Adrenal gland (tissue), 12 donors: Measurements from ENCODE around the gene TOP3B. TPM values are rescaled to one million over a fixed set of nuclear protein-coding genes. Genes with fewer than 3 reads are reported as not detected.

ENCODE experiments used
- DNase-seq, 7 donors: peaks; one replicate each; pipeline ENCODE4 v3.0.0-alpha.2; 2019 to 2020
- H3K27ac ChIP-seq, 5 donors: fragments of 200-600 bp; sonication (generic) in 4 of 5; 1 replicate in 3 of 5; 2 replicates in 2 of 5; pipeline versions ENCODE4 v1.5.1 to v1.8.0; 2016 to 2020; ENCODE audit warnings: mild to moderate bottlenecking in 1 of 5
- H3K27me3 ChIP-seq: fragments of 200-600 bp; 2 replicates; pipeline ENCODE4 v1.8.0; 2021
- H3K36me3 ChIP-seq, 2 donors: fragments of 200-600 bp; replicated peaks in 1 of 2; 1 replicate in 1 of 2; 2 replicates in 1 of 2; pipeline versions ENCODE4 v1.5.1 to v1.8.0; 2018 to 2022
- H3K4me1 ChIP-seq, 2 donors: fragments of 200-600 bp; replicated peaks in 1 of 2; 1 replicate in 1 of 2; 2 replicates in 1 of 2; pipeline versions ENCODE4 v1.5.1 to v1.8.0; 2018 to 2021
- H3K4me3 ChIP-seq, 4 donors: fragments of 200-600 bp; sonication (generic) in 3 of 4; one replicate each; pipeline ENCODE4 v1.5.1; 2016 to 2018
- H3K9me3 ChIP-seq, 3 donors: fragments of 200-600 bp; sonication (generic) in 1 of 3; replicated peaks in 1 of 3; 1 replicate in 2 of 3; 2 replicates in 1 of 3; pipeline versions ENCODE4 v1.5.1 to v1.8.0; 2016 to 2021
- POLR2A ChIP-seq, 2 donors: fragments of 450-650 bp; IDR thresholded peaks; one replicate each; pipeline ENCODE4 v1.6.1; 2017; ENCODE audit warnings: antibody characterized with exemption in 2 of 2, mild to moderate bottlenecking in 2 of 2, moderate library complexity in 1 of 2
- WGBS, 4 donors: extraction: QIAGEN DNeasy Blood & Tissue Kit in 2 of 4; methylation state at CpG; one replicate each; pipeline versions ENCODE4 v1.1.5 to v1.1.7; 2013 to 2017; 5-methylcytosine and 5-hydroxymethylcytosine counted together
- intact Hi-C, 2 donors: fragments of 100-400 bp; cut with DNase I; formaldehyde crosslinking; loops; one replicate each; pipeline versions ENCODE4 v1.14.1 to v1.15.0; 2022 to 2023
- polyA plus RNA-seq, 3 donors: library from polyadenylated mRNA; stranded (reverse); fragments of 200-250 nt in 2 of 3; fragments of 350-450 nt in 1 of 3; fragmentation: Illumina TruSeq in 1 of 3; extraction: RNeasy Lipid Tissue Mini Kit (QIAGEN cat#74804) in 1 of 3; gene quantifications; one replicate each; pipeline ENCODE4 v1.2.3, GENCODE V29; 2013 to 2014
- total RNA-seq, 9 donors: library from RNA; depleted of rRNA in 4 of 9; stranded (reverse); fragments of >200 nt in 4 of 9; fragments of 120-200 nt in 1 of 9; fragmentation: NEBNext Ultra II Directional in 1 of 9; extraction: Animal tissue kit (Norgen Biotek cat#: 25700) in 1 of 9; gene quantifications; one replicate each; pipeline versions ENCODE4 v1.1.0 to v1.2.4, GENCODE V29; 2013 to 2023
- TF ChIP-seq, protein P1 (sequence below), 6 experiments: fragments of 450-650 bp in 4 of 6; fragments of 200-600 bp in 2 of 6; sonication (generic) in 1 of 6; IDR thresholded peaks; 1 replicate in 5 of 6; 2 replicates in 1 of 6; pipeline versions ENCODE4 v1.5.1 to v1.8.0; 2016 to 2021; ENCODE audit warnings: antibody characterized with exemption in 6 of 6, mild to moderate bottlenecking in 2 of 6, moderate library complexity in 1 of 6
- donor health status: healthy with polysubstance abuse.
- donor health status: Bipolar disorder and iron deficiency.
- donor health status: DM: yes; HTN: yes; CAD: no.
- donor health status: DM: no; HTN: no; CAD: no.
- donor health status: DM: no; HTN: no; CAD: no.
- donor health status: DM: yes; HTN: yes; CAD: no.

The TOP3B gene
- total and polyA plus RNA-seq, 12 donors = 8.5 to 31.8 (median 21.8) TPM

DNA sequence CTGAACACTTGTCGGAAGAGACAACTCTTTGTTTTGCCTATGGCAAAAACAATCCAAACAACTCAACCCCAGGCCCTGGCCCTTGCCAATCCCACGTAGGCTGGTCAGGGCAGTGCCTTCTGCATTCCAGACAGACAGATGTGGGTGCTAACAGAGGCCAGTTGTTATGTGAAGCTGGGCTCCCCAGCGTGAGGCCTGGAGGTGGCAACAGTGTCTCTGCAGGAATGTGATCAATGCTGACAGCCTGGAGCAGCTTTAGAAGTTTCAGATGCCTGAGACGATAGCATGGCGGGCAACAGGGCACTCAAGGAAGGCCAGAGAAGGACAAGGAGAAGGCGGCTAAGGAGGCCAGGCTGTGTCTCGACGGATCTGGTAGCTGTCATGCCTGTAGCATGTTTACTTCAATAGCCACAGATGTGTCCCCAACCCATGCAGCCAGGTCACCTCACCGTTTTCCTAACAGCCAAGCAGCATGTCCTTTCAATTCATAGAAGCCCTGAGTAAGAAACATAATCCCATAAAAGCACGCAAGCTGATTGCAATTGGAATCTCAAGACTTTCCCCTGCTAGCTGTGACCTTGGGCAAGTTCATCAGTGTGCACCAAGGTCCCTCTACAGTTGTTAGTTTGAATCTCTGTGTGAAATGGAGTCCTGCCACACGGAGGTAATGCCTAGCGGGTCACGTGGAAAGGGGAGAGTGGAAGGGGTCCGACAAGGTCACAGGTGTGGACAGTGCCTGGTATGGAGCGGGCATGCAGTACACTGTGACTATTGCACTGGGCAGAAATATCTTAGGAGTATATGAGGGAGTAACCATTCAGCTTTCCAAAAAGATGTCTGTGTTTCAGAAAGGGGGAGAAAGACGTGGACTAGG, 15.7 kb downstream of the TOP3B start:
- no peak for DNase-seq
- H3K27ac ChIP-seq = no peak overlapping the region
- H3K36me3 ChIP-seq = peaks cover 0 to 95% of the 10 kb centered on the region in 2 donors
- intact Hi-C loops = no loop called here
- 79 to 83% (median 80%) methylated on average over 15 to 16 of the region's 16 CpGs for WGBS, 4 donors
- H3K4me1 ChIP-seq = peaks cover 0 to under 1% of the 10 kb centered on the region in 2 donors
- H3K9me3 ChIP-seq = no peaks in the 10 kb centered on the region
- TF ChIP-seq, protein P1, sequence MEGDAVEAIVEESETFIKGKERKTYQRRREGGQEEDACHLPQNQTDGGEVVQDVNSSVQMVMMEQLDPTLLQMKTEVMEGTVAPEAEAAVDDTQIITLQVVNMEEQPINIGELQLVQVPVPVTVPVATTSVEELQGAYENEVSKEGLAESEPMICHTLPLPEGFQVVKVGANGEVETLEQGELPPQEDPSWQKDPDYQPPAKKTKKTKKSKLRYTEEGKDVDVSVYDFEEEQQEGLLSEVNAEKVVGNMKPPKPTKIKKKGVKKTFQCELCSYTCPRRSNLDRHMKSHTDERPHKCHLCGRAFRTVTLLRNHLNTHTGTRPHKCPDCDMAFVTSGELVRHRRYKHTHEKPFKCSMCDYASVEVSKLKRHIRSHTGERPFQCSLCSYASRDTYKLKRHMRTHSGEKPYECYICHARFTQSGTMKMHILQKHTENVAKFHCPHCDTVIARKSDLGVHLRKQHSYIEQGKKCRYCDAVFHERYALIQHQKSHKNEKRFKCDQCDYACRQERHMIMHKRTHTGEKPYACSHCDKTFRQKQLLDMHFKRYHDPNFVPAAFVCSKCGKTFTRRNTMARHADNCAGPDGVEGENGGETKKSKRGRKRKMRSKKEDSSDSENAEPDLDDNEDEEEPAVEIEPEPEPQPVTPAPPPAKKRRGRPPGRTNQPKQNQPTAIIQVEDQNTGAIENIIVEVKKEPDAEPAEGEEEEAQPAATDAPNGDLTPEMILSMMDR (IDR thresholded peaks at IDR 0.05) = no peak
- TF ChIP-seq POLR2A (IDR thresholded peaks at IDR 0.05) = no peak
- H3K27me3 ChIP-seq = no peaks in the 10 kb centered on the region
- no peak overlapping the region for H3K4me3 ChIP-seq

DNA sequence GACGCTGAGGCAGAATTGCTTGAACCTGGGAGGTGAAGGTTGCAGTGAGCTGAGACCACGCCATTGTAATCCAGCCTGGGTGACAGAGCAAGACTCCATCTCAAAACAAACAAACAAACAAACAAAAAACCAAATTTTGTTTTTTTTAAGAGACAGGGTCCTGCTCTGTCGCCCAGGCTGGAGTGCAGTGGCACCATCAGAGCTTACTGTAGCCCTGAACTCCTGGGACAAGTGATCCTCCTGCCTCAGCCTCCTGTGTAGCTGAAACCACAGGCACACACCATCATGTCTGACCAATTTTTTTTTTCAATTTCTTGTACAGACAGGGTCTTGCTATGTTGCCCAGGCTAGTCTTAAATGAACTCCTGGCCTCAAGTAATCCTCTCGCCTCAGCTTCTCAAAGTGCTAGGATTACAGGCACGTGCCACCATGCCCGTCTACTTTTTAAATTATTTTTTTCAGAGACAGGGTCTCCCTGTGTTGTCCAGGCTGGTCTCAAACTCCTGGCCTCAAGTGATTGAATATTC, 16.8 kb downstream of the TOP3B start:
- Histone ChIP-seq H3K27ac (no peak overlapping the region), H3K27me3 (no peaks in the 10 kb centered on the region), H3K9me3 (no peaks in the 10 kb centered on the region), H3K4me1 (peaks cover 9 to 11% of the 10 kb centered on the region in 2 donors), H3K4me3 (no peak overlapping the region), H3K36me3 (peaks cover 0 to 84% of the 10 kb centered on the region in 2 donors)
- intact Hi-C loops = no loop called here
- 96 to 99% (median 98%) methylated on average over 6 of the region's 6 CpGs for WGBS, 4 donors
- DNase-seq = no peak
- TF ChIP-seq, protein P1 (IDR thresholded peaks at IDR 0.05) = no peak
- no peak for TF ChIP-seq POLR2A (IDR thresholded peaks at IDR 0.05)

DNA sequence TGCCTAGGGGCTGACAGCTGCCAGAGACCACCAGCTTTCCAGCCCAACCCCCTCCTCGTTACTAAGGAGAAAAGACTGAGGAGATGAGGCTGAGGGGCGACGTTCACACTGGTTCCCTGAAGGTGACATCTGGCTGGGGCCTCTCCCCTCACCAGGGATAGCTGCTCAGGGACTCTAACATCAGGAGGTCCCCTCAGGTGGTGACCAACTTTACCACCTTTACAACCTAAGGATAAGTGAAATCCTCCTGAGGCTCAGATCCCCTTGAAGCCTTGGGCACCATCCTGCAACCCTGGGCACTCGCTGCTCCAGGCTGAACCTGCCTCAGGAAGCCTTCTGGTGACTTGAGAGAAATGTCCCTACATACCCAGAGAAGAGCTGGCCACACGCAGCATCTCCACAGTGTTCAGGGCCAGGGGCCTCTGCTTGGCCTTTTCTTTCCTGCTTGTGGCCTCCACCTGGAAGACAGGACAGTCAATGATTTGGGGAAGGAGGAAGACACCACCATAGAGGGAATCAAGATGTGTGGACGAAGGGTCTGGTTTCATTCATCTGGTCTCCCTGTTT, 17.6 kb downstream of the TOP3B start:
- intact Hi-C loops = no loop called here
- H3K9me3 ChIP-seq = no peaks in the 10 kb centered on the region
- H3K27ac ChIP-seq = no peak overlapping the region
- H3K36me3 ChIP-seq = peaks cover 0 to 76% of the 10 kb centered on the region in 2 donors
- no peak overlapping the region for H3K4me3 ChIP-seq
- WGBS, 4 donors = 84 to 99% (median 95%) methylated on average over 5 to 6 of the region's 6 CpGs
- DNase-seq = no peak
- H3K4me1 ChIP-seq = peaks cover 17 to 20% of the 10 kb centered on the region in 2 donors
- TF ChIP-seq, protein P1 (IDR thresholded peaks at IDR 0.05) = no peak
- no peak for TF ChIP-seq POLR2A (IDR thresholded peaks at IDR 0.05)
- H3K27me3 ChIP-seq = no peaks in the 10 kb centered on the region

GRCh38 chr22:21964234-21964633, 18.4 kb downstream of the TOP3B start:
- Histone ChIP-seq H3K27me3 (no peaks in the 10 kb centered on the region), H3K4me3 (no peak overlapping the region), H3K4me1 (peaks cover 19 to 21% of the 10 kb centered on the region in 2 donors), H3K36me3 (peaks cover 0 to 68% of the 10 kb centered on the region in 2 donors), H3K27ac (no peak overlapping the region), H3K9me3 (no peaks in the 10 kb centered on the region)
- TF ChIP-seq, protein P1 (IDR thresholded peaks at IDR 0.05) = no peak
- TF ChIP-seq POLR2A (IDR thresholded peaks at IDR 0.05) = no peak
- no peak for DNase-seq
- WGBS, 4 donors = 89 to 100% (median 91%) methylated on average over 4 to 15 of the region's 15 CpGs
- intact Hi-C loops = no loop called here
